SW 1271 (cell line): ENCODE measurements around the gene CHRM4.

Source experiments
- DNase-seq, 2 experiments: peaks; one replicate each; lab custom pipeline; 2025; lab: John Stamatoyannopoulos, UW

CHRM4 gene

DNA sequence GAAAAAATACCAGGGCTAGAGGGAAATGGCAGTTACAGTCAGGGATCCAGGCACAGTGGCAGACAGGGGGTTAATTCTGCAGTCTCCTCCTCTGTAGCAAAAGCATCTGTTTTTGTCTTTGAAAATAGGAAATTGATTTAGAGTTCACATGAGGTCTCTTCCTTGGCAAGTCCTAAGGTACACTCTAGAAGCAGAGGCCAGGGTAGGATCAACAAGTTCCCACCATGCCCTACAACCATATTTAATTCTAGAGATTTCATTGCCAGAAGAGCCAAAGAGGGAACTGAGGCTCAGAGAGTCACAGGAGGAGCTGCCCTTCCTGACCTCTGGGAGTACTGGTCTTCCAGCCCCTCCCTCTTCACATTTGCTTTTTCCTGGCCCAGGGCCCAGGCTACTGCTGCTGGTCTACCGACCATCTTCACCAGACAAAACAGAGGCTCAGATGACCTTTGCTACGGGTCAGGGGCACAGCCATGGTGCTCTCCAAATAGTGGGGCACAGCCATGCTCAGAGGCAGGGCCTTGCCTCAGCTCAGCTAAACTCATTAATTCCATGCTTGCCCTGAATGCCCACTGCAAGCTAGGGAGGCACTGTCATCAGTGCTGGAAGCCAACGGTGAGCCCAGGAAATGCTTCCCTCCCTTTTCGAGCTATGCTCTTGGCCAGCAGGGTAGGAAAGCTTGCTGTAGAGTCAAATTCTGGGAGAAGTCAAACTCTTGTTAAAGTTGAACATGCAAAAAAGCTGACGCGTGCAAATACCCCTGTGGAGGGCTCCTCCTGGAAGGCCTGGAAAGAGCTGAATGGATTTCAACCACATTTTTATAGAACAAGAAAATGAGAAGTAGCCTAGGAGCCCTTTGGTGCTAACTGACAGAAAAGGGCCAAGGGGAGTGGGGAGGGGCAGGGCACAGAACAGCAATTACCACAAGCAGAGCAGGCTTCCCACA lies 11.7 kb upstream of the CHRM4 start:
- no peak for DNase-seq

DNA sequence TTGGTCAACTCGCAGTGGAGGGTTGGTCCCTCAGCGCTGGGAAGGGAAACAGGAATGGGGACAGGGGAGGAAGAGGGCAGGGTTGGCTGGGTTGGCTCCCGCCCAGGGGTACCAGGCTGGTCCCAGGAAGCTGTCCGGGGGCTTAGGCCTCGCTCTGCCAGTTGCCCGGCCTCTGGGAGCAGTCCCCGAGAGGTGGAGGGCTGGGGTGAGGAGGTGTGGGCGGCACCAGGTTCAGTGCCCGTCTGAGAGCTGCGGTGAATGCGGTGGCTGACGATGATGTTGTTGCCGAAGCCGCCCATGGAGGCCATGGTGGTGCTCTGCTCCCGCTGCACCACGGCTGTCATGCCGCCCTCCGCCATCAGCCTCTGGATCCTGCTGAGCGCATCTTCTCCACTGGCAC lies 6.0 kb upstream of the CHRM4 start:
- no peak for DNase-seq

DNA sequence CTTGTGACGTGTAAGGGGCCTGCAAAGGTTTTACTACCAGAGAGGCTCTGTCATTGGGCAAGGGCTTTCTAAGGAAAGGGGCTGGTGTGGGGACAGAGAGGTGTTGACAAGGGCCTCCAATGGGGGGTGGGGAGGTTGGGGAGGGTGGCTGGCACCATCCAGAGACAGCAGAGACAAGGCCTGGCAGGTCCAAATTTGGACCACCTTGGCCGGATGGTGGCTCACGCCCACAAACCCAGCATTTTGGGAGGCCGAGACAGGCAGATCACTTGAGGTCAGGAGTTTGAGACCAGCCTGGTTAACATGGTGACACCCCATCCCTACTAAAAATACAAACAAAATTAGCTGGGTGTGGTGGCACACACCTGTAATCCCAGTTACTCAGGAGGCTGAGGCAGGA lies 2.2 kb upstream of the CHRM4 start:
- DNase-seq = no peak

DNA sequence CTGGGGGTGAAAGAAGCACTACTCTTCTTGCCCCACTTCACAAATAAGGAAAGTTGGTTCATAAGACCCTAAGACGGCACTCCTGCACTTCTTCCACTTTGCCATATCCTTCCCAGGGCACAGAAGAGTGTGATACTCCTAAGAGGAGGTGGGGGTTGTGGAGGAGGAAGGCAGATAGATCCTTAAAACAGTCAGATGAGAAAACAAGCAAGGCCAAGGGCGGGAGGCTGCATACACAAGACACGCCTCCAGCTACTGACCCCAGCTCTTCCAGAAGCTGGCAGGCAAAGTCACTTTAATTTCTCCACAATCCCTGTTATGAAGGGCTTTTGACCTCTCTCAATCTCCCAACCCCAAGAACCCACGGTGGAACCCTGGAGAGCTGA lies 1.6 kb upstream of the CHRM4 start:
- DNase-seq = no peak

DNA sequence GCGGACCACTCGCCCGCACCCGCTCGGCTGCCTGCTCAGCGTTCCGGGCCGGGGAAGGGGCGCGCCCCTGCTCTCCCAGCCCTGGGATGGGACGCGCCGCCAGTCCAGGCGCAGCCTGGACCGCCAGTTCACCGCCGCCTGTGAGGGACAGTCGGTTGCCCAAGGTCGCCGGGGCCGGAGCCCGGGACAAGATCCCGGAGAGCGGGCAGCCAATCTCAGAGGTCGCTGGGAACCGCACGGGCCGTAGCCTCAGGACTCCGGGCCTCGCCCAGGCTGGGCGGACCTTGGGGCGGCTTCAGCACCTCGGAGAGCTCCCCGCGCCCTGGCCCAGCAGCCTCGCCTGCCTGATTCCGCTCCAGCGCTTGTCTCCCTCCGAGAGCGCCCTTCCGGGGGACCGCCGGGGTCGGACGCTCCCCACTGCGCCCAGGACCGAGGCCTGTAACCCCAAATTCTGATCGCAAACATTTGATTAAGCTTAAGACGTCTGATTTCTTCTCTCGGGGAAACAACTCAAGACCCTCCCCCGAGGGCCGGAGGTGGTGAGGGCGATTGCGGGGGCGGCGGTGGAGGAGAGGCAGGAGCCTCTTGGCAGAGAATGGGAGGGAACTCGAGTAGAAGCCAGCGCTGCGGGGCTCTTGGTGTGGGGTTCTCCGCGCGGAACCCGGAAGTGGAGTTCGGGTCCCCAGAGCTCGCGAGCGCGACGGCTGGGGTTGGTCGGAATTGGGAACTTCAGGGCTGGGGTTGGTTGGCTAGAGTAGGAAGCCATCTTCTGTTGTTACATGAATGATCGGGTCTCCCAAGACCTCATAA lies 1.1 kb upstream of the CHRM4 start:
- DNase-seq = peak in 1 of 2 experiments; percentile 36

DNA sequence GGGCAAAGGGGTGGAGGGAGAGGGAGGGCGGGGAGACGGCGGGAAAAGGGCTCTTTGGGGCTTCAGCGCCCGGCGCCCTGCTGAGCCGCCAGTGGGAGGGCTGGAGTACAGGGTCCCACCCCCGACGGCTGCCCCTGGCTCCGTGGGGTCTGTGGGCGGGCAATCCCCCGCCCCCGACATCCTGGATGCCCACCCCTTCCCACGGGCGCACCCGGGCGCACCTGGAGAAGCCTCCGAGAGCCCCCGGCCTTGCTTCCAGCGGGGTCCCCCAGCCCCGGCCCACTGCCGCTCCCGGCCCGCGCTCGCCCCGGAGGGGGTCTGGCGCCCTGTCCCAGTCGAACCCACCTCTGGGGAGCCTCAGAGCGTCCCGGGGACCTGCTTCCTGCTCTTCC lies 394 bp downstream of the CHRM4 start:
- DNase-seq = no peak

DNA sequence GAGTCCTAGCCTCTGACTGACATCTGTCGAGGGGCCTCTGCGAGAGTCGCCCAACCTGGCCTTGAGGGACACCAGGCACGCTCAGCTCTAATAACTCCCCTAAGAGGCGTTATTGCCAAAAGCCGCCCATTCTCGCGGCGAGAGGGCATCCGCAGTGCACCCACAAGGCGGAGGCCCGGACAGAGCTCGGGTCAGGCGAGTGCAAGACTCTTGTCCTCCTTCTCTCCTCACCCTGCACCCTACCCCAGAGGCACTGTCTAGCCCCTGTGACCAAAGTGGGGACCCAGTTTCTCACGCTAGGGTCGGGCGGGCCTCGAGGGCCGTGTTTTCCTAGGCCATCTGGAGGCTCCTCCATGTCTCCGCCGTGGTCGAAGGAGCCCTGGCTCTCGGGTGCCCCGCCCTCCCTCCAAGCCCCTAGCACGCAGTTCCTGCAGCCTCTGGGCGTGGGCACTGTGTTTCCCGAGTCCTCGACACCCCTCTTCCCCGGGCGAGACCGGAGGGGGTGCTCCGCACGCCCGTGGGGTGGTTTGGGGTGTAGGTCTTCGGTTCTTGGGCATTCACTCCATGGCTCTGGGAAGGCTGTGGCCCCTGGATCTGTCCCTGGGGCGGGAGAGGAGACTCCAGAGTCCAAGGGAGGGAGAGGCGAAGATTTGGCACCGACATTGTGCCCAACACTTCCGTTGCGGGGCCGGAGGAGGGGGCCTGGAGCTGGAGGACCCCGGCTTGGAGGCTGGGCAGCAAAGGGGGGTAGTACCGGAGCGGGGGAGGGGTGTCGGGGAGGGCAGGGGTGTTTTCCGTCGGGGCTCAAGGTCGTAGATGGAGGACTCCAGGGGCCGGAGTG lies 1.0 kb downstream of the CHRM4 start:
- no peak for DNase-seq

DNA sequence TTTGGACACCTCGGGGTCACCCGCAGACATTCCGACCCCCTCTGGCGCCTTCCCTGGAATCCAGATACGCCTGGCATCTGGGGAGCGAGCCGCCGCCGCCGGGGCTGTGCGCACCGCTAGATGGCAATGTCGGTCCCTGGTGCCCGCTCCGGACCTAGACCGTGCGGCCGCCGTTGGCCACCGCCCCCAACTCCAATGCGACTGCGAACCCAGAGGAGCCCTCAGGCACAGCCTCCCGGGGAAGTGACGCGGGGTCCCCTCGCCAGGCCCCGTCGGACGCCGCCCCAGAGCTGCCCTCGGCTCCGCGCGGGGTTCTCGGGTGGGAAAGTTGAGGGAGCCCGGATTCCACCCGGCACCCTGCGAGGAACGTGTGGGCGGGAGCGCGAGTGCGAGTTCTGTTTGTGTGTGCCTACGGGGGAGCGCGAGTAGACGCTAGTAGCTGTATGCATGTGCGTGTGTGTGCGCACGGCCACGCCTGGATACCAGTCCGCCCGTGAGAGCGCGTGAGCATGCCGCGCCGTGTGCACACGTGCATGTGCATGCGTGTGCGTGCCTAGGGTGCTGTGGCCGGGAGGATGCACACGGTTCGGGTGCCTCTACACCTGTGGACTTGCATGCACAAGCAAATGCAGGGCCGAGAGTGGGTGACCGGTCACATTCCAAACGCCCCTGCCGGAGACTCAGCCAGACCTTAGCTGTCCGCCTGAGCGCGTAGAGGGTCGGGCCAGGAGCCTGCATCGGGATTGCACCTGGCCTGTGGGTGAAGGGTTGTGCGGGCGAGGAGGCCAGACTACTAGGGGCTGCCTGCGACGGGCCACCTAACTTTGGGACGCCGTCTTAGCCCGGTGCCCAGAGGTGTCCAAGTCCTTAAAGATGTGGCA lies 1.9 kb downstream of the CHRM4 start:
- DNase-seq = peak in 1 of 2 experiments; percentile 59

DNA sequence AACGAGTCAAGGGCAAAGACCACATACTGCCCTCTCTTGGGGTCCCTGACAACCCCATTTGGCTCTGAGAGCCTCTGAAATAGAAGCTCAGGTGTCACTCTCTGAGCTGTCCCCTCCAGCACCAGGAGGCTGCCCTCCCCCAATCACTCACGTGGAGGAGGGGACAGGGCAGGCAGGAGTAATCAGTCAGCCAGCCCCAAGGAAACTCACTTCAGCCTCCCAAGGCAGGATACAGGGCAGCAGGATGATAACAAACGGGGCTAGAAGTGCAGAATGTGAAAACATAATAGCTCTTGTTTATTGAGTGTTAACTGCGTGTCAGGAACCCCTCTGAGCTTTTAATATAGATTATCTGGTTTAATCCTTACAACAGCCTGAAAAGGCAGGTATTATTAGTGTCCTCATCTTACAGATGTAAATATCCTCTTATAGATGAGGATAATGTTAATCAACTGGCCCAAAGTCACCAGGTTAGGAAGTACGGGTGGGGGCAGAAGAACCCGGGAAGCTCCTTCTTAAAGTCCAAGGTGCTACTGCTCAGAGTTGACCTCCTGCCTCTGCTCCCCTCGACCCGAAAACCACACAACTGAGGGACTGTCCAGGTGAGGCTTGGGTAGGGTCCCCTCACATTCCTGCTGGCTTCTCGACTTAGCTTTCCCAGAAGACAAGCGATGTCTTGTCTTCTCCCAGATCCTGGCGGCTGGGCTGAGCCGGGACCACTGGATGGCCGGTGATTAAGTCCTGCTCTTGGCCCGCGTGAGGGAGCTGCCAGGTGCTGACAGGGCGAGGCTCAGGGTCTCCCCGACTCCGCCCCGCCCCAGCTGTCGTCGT lies 2.7 kb downstream of the CHRM4 start:
- no peak for DNase-seq

DNA sequence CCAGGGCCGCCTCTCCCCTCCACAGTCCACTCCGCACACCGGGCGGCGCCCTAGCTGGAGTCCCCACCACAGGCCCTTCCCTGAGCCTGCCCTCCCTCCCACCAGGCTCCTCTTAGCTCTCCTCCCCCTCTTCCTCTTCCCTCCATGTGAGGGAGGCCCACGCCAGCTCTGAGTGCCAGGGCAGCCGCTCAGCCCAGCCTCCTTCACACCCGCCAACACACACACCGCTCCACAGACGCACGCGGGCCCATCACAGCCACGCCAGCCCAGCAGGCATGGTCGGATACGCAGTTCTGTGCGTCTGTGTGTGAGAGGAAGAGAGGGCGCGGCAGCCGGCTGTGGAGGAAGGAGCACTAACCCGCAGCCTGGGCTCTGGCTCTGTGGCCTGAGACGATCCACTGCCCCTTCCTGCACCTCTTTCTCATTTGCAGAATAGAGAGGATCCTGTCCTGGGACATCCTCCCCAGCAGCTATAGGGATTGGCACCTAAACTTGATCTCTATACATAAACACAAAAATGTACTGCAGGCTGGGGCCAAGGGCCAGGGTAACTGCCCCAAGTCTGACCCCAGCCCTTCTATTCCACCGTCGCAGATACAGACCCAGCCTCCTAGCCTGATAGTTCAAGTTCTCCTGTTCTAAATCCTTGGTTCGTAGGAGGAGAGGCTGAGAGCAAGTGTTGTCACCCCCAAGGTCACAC lies 3.5 kb downstream of the CHRM4 start:
- DNase-seq = no peak

DNA sequence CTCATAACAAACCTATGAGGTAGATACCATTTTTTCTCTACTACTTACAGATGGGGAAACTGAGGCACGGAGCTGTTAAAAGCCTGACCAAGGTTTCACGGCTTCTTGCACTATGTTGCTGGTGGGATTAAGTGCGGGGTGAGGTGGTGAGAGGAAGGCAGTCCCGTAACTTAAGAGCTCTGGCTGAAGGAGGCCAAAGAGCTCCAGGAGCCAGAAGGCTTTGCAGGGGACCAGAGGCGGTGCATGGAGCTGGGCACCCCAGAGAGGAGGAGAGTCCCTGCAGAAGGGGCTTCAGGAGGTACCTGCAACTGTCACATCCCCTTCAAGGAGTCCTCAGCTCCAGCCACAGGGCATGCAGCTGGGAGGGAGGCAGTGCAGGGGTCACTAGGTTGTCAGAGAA lies 4.1 kb downstream of the CHRM4 start:
- no peak for DNase-seq

DNA sequence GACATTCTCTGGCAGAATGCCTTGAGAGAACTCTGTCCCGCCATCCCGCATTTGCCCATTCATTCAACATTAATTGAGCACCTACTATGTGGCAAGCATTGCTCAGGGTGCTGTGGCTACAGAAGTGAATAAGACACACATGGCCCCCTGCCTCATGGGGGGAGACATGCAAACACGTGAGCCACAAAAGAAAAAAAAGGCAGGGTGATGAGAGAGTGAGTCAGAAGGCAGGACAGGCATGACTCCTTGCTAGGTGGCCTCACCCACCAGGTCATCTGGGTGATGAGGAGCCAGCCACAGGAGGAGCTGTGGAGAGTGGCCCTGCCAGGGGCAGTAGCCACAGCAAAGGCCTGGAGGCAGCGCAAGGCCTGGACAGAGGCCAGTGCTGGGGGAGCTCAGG lies 4.9 kb downstream of the CHRM4 start:
- DNase-seq = peak in 1 of 2 experiments; percentile 15

DNA sequence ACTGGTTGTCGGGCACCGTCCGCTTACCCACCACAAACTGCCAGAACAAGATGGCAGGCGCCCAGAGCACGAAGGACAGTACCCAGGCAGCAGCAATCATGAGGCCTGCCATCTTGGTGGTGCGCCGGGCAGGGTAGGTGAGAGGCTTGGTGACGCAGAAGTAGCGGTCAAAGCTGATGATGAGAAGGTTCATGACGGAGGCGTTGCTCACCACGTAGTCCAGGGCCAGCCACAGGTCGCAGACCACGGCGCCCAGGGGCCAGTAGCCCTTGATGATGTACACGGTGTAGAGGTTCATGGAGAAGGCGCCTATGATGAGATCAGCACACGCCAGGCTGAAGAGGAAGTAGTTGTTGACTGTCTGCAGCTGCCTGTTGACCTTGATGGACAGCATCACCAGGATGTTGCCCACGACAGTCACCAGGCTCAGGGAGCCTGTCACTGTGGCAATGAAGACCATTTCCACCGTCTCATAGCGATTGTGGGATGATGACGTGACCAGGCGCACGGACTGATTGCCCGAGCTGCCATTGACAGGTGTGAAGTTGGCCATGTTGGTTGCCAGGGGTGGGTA lies 5.5 kb downstream of the CHRM4 start:
- DNase-seq = no peak

DNA sequence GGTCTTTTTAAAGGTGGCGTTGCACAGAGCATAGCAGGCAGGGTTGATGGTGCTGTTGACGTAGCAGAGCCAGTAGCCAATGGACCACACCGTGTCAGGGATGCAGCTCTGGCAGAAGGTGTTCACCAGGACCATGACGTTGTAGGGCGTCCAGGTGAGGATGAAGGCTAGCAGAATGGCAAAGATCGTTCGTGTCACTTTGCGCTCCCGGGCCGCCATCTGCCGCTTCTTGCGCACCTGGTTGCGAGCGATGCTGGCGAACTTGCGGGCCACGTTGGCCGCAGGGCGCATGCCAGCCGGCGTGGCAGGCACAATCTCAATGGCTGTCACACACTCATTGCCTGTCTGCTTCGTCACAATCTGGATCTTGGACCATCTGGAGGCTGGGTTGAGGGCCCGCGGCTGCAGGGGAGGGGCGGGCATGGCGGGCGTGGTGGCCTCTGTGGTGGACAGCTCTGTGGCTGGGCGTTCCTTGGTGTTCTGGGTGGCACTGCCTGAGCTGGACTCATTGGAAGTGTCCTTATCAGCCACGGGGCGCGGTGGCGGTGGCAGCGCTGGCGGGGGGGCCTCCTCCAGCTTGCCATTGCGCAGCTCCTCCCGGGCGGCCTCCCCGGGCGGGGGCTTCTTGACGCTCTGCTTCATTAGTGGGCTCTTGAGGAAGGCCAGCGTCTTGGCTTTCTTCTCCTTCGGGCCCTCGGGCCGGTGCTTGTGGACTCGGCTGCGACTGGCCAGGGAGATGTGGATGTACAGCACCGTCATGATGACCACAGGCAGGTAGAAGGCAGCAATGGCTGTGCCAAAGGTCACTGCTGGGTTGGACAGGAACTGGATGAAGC lies 6.2 kb downstream of the CHRM4 start:
- no peak for DNase-seq

DNA sequence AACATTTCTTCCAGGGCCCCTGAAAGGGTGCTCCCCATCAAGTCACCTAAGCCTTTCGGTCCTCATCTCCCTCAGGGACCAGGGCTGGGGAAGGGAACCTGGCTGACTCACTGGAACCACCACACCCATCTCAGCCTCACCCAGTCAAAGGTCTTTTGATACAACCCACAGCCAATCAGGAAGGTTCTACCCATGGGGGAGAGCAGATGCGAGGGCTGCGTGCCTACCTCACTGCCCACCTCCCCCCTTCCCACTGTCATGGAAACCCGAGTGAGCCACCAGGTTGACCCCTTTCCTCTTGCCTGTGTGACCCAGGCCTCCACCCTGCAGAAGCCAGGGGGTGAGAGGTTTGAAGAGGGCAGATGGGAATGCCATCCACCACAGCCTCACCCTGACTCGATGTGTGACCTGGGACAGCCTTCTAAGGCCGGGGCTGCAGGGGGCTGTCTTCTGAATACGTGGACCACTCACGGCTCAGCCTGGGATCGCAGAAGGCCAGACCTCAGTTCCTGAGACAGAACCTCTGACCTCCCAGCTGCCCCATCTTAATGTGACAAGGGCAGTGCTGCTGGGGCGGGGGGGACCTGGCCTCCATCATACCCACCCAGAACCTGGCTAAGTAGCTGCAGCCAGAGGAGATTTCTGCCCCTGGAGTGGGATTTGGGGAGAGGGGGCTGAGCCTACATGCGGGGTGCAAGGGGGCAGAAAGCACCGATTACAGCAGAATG lies 7.4 kb downstream of the CHRM4 start:
- no peak for DNase-seq

DNA sequence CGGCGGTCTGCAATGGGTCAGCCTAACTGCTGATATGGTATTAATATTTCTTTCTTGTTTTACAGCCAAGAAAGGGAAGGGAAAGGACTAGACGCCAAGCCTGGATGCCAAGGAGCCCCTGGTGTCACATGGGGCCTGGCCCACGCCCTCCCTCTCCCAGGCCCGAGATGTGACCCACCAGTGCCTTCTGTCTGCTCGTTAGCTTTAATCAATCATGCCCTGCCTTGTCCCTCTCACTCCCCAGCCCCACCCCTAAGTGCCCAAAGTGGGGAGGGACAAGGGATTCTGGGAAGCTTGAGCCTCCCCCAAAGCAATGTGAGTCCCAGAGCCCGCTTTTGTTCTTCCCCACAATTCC lies 8.2 kb downstream of the CHRM4 start:
- no peak for DNase-seq

DNA sequence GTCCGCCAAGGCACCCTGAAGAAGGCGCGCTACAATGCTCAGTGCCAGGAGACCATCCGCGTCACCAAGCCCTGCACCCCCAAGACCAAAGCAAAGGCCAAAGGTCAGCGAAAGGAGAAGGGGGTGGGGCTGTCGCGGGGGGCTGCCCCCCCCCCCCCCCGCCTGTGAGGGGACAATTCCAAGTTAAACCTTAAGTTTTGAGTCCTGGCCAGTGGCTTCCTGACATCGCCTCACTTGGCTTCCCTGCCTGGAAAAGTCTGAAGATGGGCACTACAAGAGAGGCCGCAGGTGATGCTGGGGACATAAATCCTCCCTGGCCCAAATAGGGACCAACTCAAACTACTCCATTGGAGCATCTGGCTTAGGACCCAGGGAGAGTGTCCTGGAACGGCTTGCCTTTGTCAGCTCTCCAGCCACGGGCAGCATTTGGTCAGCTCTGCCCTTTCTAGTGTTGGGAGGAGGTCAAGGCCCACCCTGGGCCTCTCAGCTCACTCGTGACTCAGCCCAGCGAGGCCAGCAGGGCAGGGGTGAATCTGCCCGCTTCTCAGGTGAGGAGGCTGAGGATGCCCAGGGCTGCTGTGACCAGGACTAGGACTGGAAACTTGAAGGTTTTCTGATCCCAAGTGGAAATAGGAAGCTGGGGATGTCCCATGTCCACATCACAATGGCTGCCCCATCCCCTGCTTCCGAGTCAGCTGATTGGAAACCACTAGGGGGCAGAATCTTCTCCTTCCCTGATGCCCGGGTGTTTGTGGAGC lies 8.8 kb downstream of the CHRM4 start:
- DNase-seq = peak in 1 of 2 experiments; percentile 69
